Measurements from ENCODE around the gene FBXO33.

Gene FBXO33, protein sequence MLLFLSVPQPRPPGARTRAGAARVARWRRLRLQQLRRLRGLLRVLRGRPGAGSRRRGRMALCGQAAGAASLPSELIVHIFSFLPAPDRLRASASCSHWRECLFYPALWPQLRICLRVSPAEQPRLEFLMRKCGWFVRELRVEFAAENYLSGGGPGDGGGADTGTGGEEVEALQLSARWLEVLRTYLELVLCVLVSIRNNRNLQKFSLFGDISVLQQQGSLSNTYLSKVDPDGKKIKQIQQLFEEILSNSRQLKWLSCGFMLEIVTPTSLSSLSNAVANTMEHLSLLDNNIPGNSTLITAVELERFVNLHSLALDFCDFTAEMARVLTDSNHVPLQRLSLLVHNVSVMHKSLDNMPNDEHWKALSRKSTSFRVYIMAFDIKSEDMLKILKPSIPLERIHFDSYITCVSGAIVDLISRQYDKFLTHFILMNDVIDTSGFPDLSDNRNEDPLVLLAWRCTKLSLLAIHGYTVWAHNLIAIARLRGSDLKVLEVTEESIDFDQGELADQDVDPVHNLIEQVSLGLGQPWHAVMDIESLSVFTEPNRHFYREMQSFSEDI

DNA sequence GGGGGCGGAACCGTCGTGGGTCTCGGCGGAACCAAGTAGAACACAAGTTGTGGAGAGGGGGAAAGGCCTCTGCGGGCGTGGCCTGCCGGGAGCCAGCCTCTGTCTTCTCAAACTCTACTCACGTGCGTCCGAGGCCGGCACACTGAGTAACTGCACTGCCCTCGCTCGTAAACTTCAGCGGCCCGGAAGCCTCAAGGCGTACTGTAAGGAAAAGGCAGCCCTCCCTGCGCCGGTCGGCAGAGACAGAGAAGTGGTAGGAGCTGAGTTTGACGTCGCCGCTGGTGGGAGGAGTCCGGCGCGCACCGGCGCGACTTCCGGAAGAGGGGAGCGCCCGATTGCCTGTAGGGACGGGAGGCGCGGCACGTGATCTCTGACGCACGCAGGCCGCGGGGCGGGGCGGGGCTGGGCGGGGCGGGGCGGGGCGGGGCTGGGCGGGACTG is at the start of gene FBXO33:
TSS of gene FBXO33 (minus strand) at position 255 of the 440 bp plus-strand sequence. CDS start 271 bp downstream, outside the sequence.
- peak; percentile 90 for DNase-seq

DNA sequence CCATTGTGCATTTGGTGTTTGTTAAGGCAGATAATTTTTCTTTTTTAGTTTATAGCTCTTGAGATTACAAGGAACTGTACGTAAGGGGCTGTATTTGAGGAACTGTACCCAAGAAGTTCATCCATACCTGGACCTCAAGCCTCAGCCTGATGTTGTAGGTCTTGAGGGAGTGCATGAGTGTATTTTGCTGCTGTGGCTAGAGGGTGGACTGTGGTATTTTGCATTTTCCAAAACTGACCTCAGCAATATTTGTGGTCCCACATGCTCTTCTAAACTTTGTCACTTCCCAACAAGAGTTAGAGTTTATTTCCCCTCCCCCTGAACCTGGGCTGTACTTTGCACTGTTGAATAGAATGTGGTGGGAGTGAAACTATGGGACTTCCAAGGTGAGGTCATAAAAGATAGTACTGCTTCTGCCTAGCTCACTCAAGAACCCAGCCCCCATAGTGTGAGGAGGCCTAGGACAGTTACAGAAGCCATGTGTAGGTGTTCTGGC is 42.2 kb upstream of the FBXO33 start:
- no peak for DNase-seq

DNA sequence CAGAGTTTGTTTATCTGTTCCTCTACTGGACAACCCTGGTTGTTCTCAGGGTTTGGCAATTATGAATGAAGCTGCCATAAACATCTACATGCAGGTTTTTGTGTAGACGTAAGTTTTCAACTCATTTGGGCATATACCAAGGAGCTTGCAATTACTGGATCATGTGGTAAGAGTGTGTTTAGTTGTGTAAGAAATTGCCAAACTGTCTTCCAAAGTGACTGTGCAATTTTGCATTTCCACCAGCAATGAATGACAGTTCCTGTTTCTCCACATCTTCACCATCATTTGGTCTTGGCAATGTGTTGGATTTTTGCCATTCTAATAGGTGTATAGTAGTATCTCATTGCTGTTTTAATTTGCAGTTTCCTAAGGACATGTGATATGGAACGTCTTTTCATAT is 39.8 kb upstream of the FBXO33 start:
- no peak for DNase-seq

GRCh38 chr14:39469094-39469710 is 37.0 kb upstream of the FBXO33 start:
- DNase-seq = no peak

DNA sequence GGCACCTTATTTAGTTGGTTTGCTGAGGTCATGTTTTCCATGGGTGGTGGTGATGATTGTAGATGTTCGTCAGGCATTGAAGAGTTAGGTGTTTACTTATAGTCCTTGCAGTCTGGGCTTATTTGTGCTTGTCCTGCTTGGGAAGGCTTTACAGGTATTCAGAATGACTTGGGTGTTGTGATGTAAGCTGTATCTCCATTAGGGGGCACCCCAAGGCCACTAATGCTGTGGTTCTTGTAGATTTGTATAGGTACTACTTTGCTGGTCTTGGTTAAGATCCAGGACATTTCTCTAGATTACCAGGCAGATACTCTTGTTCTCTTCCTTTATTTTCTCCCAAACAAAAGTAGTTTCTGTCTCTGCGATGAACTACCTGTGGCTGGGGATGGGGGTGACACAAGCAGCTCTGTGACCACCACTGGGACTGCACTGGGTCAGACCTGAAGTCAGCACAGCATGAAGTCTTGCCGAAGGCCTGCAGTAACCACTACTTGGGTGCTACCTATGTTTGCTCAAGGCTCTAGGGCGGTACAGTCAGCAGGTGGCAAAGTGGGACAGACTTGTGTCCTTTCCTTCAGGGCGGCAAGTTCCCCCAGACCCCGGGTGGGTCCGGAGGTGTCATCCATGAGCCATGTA is 35.8 kb upstream of the FBXO33 start:
- peak; percentile 52 for DNase-seq

DNA sequence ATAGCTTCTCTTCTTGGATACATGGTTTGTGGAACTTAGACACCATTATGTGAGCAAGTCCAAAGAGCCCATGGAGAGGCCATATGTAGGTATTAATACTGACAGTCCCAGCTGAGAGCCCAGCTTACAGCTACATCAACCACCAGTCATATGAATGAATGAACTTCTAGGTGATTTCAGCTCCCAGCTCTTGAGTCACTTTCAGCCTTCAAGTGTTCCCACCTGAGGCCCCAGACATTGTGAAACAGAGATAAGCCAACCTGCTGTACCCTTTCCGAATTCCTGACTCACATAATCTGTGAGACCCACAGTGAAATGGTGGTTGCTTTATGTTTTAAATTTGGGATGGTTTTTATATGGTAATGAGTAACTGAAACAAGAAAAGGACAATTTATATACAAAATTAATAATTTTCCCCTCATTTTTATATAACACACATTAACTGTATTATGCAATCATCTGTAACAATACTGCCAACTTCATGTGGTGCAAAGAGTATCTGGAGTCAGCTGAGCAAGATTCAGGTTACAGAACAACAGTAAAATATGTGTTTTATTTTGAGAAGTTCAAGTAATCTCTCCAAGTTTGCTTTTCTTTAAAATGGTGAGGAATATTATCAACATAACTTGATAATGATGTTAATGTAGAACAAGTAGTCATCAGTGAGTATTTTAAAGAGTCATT is 27.7 kb upstream of the FBXO33 start:
- DNase-seq = no peak

DNA sequence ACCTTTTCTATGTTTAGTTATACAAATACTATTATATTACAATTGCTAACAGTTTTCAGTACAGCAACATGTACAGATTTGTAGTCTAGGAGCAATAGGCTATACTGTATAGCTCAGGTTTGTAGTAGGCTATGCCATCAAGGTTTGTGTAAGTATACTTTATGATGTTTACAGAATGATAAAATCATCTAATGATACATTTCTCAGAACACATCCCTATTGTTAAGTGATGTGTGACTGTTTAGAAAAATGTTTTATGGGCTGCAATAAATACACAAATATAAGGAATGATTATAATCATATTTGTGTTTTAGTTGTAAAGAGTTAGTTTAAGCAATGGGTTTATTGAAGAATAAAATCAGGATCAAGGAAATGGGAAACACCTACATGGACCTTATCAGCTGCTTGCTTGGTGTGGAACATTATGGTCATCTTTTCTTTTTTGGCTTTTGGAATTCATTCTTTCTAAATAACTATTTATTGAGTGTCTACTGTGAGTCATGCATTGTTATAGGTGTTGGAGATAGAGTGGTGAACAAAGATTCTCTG is 24.5 kb upstream of the FBXO33 start:
- DNase-seq = no peak

DNA sequence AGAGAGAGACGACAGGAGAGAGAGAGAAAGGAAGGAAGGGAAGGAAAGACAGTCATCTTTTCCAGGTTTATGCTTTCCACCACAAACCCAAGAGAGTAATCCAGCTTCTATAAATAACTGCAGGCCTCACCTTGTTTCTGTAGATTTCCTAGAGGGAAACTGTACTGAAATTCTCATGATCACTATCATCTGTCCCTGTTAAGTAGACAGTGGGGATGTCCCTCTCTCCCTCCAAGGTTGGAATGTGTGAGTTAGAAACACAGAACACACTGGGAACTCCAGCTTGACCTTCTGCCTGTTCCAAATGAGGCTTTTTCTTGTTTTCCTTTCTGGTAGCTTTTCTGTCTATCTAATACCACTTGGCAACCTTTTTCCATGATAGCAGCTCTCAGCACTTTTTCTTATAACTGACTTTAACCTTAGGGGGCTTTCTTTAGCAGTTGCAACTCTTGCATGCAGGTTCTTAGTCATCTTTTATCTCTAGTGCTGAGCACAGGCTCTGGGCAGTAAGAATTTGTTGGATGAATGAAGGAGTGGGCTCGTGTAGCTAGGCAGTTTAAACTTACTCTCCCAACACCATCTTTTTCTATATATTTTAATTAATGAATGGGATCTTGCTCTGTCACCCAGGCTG is 22.8 kb upstream of the FBXO33 start:
- no peak for DNase-seq

- no peak for DNase-seq
Observed at GRCh38 chr14:39452680-39453079, 20.4 kb upstream of the FBXO33 start.

DNA sequence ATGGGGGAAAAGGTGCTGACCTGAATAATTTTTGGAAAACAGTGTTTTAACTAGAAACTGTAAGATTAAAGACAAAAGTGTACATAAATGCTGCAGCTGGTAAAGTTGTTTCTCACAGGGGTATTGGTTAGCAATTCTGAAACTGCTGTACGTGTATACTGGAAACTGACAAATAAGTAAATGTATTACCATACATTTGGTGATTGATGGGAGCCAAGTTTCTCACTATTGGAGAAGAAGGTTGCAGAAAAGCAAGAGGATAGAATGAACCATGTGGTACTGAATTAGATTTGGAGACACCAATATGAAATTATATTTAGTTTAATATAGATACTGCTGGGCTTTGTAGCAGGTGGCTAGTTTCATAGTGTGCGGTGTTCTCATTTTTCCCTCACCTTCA is 19.6 kb upstream of the FBXO33 start:
- no peak for DNase-seq

DNA sequence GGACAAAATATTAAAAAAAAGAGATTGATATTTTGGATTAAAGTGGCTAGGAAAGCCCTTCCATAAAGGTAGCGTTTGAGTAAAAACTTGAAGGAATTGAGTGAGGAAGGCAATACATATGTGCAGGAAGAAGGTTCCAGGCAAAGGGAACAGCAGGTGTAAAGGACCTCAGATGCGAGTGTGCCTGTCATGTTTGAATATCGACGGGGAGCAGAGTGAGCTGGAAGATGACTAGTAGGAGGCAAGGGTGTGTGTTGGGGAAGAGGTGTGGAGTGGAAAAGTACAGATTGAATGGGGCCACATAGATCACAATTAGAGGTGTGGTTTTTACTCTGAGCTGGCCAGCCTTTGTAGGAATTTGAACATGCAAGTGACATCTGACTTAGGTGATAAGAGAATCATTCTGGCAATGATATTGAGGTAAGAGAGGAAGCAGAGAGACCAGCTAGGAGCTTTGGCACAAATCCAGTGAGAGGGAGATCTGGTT is 15.0 kb upstream of the FBXO33 start:
- DNase-seq = no peak

GRCh38 chr14:39446131-39446744 is 14.0 kb upstream of the FBXO33 start:
- DNase-seq = no peak

DNA sequence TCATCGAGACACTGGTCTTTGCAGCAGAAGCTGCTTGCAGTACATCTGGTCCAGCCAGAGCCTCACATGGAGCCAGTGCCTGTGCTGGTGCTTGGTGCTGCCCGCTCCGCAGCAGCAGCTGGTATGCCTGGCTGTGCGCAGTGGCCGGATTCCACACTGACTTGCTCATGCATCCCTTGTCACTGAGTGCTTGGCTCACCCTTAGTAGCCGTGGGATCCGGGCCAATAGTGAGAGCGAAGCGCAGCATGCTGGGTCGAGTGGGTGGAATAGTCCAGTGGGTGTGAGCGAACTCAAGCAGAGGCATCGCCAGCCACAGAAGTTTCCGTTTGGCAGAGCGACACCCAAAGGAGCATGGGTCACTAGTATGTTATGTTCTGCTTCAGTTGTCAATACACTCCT is 10.1 kb upstream of the FBXO33 start:
- DNase-seq = no peak

DNA sequence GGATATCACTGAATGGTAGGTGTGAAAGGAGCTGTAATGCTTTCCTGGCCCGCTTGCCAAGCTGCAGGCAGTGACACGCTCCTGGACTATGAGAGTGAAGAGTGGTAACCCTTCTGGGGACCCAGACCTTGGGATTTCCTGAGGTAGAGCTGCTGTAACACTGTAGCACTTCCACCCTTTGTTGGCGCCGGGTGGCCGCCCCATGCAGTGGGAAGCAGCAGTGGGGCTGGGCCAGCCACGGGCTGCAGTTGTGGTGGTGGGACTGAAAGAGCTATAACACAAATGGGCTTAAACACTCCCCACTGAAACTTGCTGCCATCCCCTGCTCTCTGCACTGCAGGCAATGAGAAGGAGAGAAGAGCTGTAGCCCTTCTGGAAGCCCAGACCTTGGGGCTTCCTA is 9.6 kb upstream of the FBXO33 start:
- DNase-seq = no peak

GRCh38 chr14:39440975-39441374 is 8.7 kb upstream of the FBXO33 start:
- no peak for DNase-seq

- no peak for DNase-seq
Observed at GRCh38 chr14:39435241-39435640, 3.0 kb upstream of the FBXO33 start.

GRCh38 chr14:39434401-39434800 is 2.2 kb upstream of the FBXO33 start:
- peak; percentile 18 for DNase-seq

- no peak for DNase-seq
Observed at GRCh38 chr14:39433452-39433813, 1.2 kb upstream of the FBXO33 start.

- peak; percentile 90 for DNase-seq
Observed at GRCh38 chr14:39432619-39433451, 602 bp upstream of the FBXO33 start.

DNA sequence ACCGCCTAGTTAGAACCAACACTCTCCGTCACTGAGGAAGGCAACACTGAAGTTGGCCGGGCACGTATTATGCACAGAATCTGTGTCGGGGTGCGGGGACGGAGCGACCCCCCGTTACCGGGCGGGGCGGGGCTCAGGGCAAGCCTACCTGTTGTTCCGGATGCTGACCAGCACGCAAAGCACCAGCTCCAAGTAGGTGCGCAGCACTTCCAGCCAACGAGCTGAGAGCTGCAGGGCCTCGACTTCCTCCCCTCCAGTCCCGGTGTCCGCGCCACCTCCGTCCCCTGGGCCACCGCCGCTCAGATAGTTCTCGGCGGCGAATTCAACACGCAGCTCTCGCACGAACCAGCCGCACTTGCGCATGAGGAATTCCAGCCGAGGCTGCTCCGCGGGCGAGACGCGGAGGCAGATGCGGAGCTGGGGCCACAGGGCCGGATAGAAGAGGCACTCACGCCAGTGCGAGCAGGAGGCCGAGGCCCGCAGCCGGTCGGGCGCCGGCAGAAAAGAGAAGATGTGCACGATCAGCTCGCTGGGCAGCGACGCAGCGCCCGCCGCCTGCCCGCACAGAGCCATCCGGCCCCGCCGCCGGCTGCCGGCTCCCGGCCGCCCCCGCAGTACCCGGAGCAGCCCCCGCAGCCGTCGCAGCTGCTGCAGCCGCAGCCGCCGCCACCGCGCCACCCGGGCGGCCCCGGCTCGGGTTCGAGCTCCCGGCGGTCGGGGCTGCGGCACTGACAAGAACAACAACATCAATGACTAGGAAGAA is 636 bp downstream of the FBXO33 start:
- DNase-seq = no peak

All from NCI-H524 treated with DMSO at 0.1 percent for 48 hours (cell line).